Esophagus squamous epithelium (tissue), 4 donors: Measurements from ENCODE around the gene NEO1.

Experiments used
- POLR2A ChIP-seq, 4 donors: fragments of 450-650 bp; IDR thresholded peaks; one replicate each; pipeline ENCODE4 v1.6.1; 2017; ENCODE audit warnings: antibody characterized with exemption in 4 of 4, mild to moderate bottlenecking in 4 of 4, moderate library complexity in 3 of 4
- TF ChIP-seq, protein P1 (sequence below), 6 experiments: fragments of 450-650 bp in 4 of 6; fragments of 200-600 bp in 2 of 6; sonication (generic) in 2 of 6; IDR thresholded peaks; one replicate each; pipeline ENCODE4 v1.5.1; 2016 to 2019; ENCODE audit warnings: antibody characterized with exemption in 6 of 6, mild to moderate bottlenecking in 4 of 6, moderate library complexity in 4 of 6

DNA sequence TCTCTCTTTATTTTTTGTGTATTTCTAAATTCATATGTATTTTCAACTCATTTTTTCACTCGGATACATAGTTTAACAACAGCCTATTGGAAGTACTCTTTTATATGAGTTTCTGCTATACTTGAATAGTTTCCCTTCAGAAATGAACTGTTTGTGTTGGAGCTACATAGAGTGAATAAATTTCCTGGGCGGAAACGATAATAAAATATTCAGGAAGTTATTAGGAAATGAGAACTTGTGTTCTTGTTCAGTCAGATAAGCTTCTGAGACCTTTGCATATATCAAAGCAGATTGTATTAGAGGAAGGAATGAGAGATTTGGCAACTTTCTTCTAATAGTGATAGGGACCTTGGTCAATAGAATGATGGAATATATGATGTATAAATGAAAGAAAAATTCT, 27.3 kb downstream of the NEO1 start:
- TF ChIP-seq, protein P1, sequence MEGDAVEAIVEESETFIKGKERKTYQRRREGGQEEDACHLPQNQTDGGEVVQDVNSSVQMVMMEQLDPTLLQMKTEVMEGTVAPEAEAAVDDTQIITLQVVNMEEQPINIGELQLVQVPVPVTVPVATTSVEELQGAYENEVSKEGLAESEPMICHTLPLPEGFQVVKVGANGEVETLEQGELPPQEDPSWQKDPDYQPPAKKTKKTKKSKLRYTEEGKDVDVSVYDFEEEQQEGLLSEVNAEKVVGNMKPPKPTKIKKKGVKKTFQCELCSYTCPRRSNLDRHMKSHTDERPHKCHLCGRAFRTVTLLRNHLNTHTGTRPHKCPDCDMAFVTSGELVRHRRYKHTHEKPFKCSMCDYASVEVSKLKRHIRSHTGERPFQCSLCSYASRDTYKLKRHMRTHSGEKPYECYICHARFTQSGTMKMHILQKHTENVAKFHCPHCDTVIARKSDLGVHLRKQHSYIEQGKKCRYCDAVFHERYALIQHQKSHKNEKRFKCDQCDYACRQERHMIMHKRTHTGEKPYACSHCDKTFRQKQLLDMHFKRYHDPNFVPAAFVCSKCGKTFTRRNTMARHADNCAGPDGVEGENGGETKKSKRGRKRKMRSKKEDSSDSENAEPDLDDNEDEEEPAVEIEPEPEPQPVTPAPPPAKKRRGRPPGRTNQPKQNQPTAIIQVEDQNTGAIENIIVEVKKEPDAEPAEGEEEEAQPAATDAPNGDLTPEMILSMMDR (IDR thresholded peaks at IDR 0.05) = no peak
- no peak for TF ChIP-seq POLR2A (IDR thresholded peaks at IDR 0.05)
